ENCODE data around the gene DENND1B.

DNA sequence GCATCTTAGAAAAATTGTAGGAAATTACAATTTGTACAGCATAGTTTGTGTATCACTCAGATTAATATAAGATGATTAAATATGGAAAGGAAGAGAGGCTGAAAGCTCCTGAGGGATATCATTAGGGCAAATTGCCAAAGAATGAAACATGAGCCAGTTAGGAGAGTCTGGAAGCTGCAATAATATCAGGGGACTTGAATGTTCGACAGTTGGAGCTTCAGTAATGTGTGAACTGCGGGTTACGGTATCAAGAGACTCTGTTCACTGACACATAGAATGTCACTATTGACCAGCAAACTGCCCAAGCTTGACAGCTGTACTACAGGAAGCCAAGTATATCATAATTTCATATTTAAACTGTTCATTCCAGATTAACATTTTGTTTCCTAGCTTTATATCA lies 157.2 kb downstream of the DENND1B start:
- no peak for TF ChIP-seq CTCF (IDR thresholded peaks at IDR 0.05)
- no peak for TF ChIP-seq EZH2 (IDR thresholded peaks at IDR 0.05; ENCODE audit: borderline replicate concordance, insufficient read depth, low read depth, low read length, poor library complexity, severe bottlenecking)
